Type B pancreatic cell (in vitro differentiated cells): ENCODE data around the gene KARS1. TPM values are rescaled to one million over a fixed set of nuclear protein-coding genes. Genes with fewer than 3 reads are reported as not detected.

Experiments
- DNase-seq: peaks from one replicate; pipeline ENCODE4 v3.0.0; 2021; ENCODE audit warnings: mixed read lengths; ENCODE audit not compliant: unreplicated experiment; ENCODE audit errors: extremely low spot score
- H3K27ac Mint-ChIP-seq: 2 replicates; pipeline ENCODE4 v1.8.0; 2021; ENCODE audit warnings: mild to moderate bottlenecking, mixed read lengths
- H3K27me3 Mint-ChIP-seq: 2 replicates; pipeline ENCODE4 v1.8.0; 2021; ENCODE audit warnings: mixed read lengths
- H3K36me3 Mint-ChIP-seq: 2 replicates; pipeline ENCODE4 v1.8.0; 2021; ENCODE audit warnings: mixed read lengths
- H3K4me1 Mint-ChIP-seq: one replicate; pipeline ENCODE4 v1.8.0; 2021; ENCODE audit warnings: mixed read lengths; ENCODE audit not compliant: unreplicated experiment
- H3K4me3 Mint-ChIP-seq: 2 replicates; pipeline ENCODE4 v1.8.0; 2021; ENCODE audit warnings: mild to moderate bottlenecking, mixed read lengths
- H3K9me3 Mint-ChIP-seq: 2 replicates; pipeline ENCODE4 v1.8.0; 2021; ENCODE audit warnings: mixed read lengths
- CTCF ChIP-seq: fragments of 200-600 bp; sonication (generic); conservative IDR thresholded peaks from 2 replicates; pipeline ENCODE4 v1.5.0; 2021; ENCODE audit warnings: antibody characterized with exemption, mild to moderate bottlenecking
- total RNA-seq: library from RNA; stranded (reverse); gene quantifications from 2 replicates; pipeline ENCODE4 v1.2.1, GENCODE V29; 2021; ENCODE audit warnings: low replicate concordance

KARS1 gene
- total RNA-seq, 1 donor from 2014 or later = 129 TPM

- no peak for DNase-seq
- Mint-ChIP-seq H3K27ac (no peak overlapping the region), H3K4me3 (no peak overlapping the region), H3K4me1 (peaks cover 12% of the 10 kb centered on the region), H3K36me3 (peaks cover 18% of the 10 kb centered on the region), H3K9me3 (no peaks in the 10 kb centered on the region), H3K27me3 (no peaks in the 10 kb centered on the region)
- TF ChIP-seq CTCF = no peak
Observed at GRCh38 chr16:75617121-75617520, 30.3 kb downstream of the KARS1 start.

GRCh38 chr16:75616521-75617010, 30.9 kb downstream of the KARS1 start:
- TF ChIP-seq CTCF = no peak
- H3K4me1 Mint-ChIP-seq = peaks cover 10% of the 10 kb centered on the region
- no peak overlapping the region for H3K4me3 Mint-ChIP-seq
- no peaks in the 10 kb centered on the region for H3K9me3 Mint-ChIP-seq
- no peaks in the 10 kb centered on the region for H3K27me3 Mint-ChIP-seq
- DNase-seq = no peak
- H3K36me3 Mint-ChIP-seq = peaks cover 18% of the 10 kb centered on the region
- no peak overlapping the region for H3K27ac Mint-ChIP-seq

- Mint-ChIP-seq H3K9me3 (no peaks in the 10 kb centered on the region), H3K27me3 (no peaks in the 10 kb centered on the region), H3K27ac (no peak overlapping the region), H3K4me3 (no peak overlapping the region), H3K36me3 (peaks cover 18% of the 10 kb centered on the region), H3K4me1 (peaks cover under 1% of the 10 kb centered on the region)
- no peak for TF ChIP-seq CTCF
- DNase-seq = no peak
Observed at GRCh38 chr16:75615619-75616018, 31.8 kb downstream of the KARS1 start.

- no peak for TF ChIP-seq CTCF
- H3K4me3 Mint-ChIP-seq = no peak overlapping the region
- DNase-seq = no peak
- no peak overlapping the region for H3K27ac Mint-ChIP-seq
- peaks cover 18% of the 10 kb centered on the region for H3K36me3 Mint-ChIP-seq
- no peaks in the 10 kb centered on the region for H3K4me1 Mint-ChIP-seq
- no peaks in the 10 kb centered on the region for H3K27me3 Mint-ChIP-seq
- no peaks in the 10 kb centered on the region for H3K9me3 Mint-ChIP-seq
Observed at GRCh38 chr16:75614066-75614897, 33.2 kb downstream of the KARS1 start.

- Mint-ChIP-seq H3K4me3 (no peak overlapping the region), H3K9me3 (no peaks in the 10 kb centered on the region), H3K4me1 (no peaks in the 10 kb centered on the region), H3K27me3 (no peaks in the 10 kb centered on the region), H3K27ac (no peak overlapping the region), H3K36me3 (peaks cover 31% of the 10 kb centered on the region)
- TF ChIP-seq CTCF = no peak
- no peak for DNase-seq
Observed at GRCh38 chr16:75606507-75606906, 41.0 kb downstream of the KARS1 start.
